PC-9 (cell line): Measurements from ENCODE around the gene CKB. TPM values are rescaled to one million over a fixed set of nuclear protein-coding genes. Genes with fewer than 3 reads are reported as not detected.

Source experiments
- BruUV-seq: library from RNA; stranded (reverse); fragments of 400-500 nt; replicated peaks from 2 replicates; lab custom pipeline; 2021; lab: Mats Ljungman, UMichigan
- CTCF ChIA-PET: fragments of 300-600 bp; sonication (Branson Sonifier 250); formaldehyde crosslinking; loops from one replicate; lab custom pipeline; 2022; ENCODE audit warnings: antibody characterized with exemption; lab: Charles Lee
- POLR2A ChIA-PET: fragments of 300-600 bp; sonication (Branson Sonifier 250); formaldehyde crosslinking; loops from one replicate; lab custom pipeline; 2022; ENCODE audit warnings: antibody characterized with exemption; ENCODE audit not compliant: unreplicated experiment; lab: Charles Lee
- DNase-seq, 2 experiments: peaks; one replicate each; pipeline versions ENCODE4 v3.0.0 to v3.0.0-alpha.2; 2015 to 2022; ENCODE audit warnings: mixed read lengths in 1 of 2
- H2AFZ ChIP-seq: fragments of 200-600 bp; sonication (generic); 2 replicates; pipeline ENCODE4 v1.8.1; 2017; ENCODE audit warnings: antibody characterized with exemption
- H3F3A ChIP-seq: fragments of 200-600 bp; sonication (generic); 2 replicates; pipeline ENCODE4 v1.8.1; 2017; ENCODE audit warnings: antibody characterized with exemption, mild to moderate bottlenecking, low read depth; ENCODE audit not compliant: insufficient read depth
- H3K27ac ChIP-seq: fragments of 200-600 bp; sonication (generic); 2 replicates; pipeline ENCODE4 v1.6.1; 2016; ENCODE audit warnings: mixed run types
- H3K27me3 ChIP-seq: fragments of 200-600 bp; sonication (generic); 2 replicates; pipeline ENCODE4 v1.6.1; 2016; ENCODE audit warnings: low read depth, mixed run types; ENCODE audit not compliant: insufficient read depth
- H3K36me3 ChIP-seq: fragments of 200-600 bp; sonication (generic); 2 replicates; pipeline ENCODE4 v1.6.1; 2016; ENCODE audit warnings: low read depth, mixed run types
- H3K4me1 ChIP-seq: fragments of 200-600 bp; sonication (generic); replicated peaks from 2 replicates; pipeline ENCODE4 v1.6.1; 2016; ENCODE audit warnings: mixed run types; ENCODE audit not compliant: insufficient read depth
- H3K4me2 ChIP-seq: fragments of 200-600 bp; sonication (generic); 2 replicates; pipeline ENCODE4 v1.6.1; 2017; ENCODE audit warnings: mixed run types
- H3K4me3 ChIP-seq: fragments of 200-600 bp; sonication (generic); 2 replicates; pipeline ENCODE4 v1.6.1; 2016; ENCODE audit warnings: mixed run types
- H3K79me2 ChIP-seq: fragments of 200-600 bp; sonication (generic); 2 replicates; pipeline ENCODE4 v1.6.1; 2017; ENCODE audit warnings: low read depth, mixed run types
- H3K9me2 ChIP-seq: fragments of 200-600 bp; sonication (generic); 2 replicates; pipeline ENCODE4 v1.8.1; 2017; ENCODE audit warnings: mild to moderate bottlenecking; ENCODE audit not compliant: insufficient read depth
- H3K9me3 ChIP-seq: fragments of 200-600 bp; sonication (generic); 2 replicates; pipeline ENCODE4 v1.8.1; 2016; ENCODE audit warnings: low read depth; ENCODE audit not compliant: insufficient read depth
- H4K20me1 ChIP-seq: fragments of 200-600 bp; sonication (generic); 2 replicates; pipeline ENCODE4 v1.8.1; 2017; ENCODE audit not compliant: insufficient read depth
- EZH2 ChIP-seq: fragments of 200-600 bp; sonication (generic); IDR thresholded peaks from 2 replicates; pipeline ENCODE4 v1.8.0; 2017; ENCODE audit warnings: antibody characterized with exemption, low read depth
- intact Hi-C: fragments of 100-400 bp; cut with micrococcal nuclease; formaldehyde crosslinking; loops from one replicate; pipeline ENCODE4 v1.10.0; 2022; ENCODE audit not compliant: unreplicated experiment
- total RNA-seq: library from RNA; stranded (reverse); gene quantifications from 2 replicates; pipeline ENCODE4 v1.2.3, GENCODE V29; 2021
- TF ChIP-seq, protein P1 (sequence below): fragments of 200-600 bp; sonication (generic); conservative IDR thresholded peaks from 2 replicates; pipeline ENCODE4 v1.6.1; 2017; ENCODE audit warnings: mixed run types, antibody characterized with exemption, mild to moderate bottlenecking, moderate library complexity

The CKB gene
- total RNA-seq, 1 experiment from 2014 or later: 64.4 TPM

DNA sequence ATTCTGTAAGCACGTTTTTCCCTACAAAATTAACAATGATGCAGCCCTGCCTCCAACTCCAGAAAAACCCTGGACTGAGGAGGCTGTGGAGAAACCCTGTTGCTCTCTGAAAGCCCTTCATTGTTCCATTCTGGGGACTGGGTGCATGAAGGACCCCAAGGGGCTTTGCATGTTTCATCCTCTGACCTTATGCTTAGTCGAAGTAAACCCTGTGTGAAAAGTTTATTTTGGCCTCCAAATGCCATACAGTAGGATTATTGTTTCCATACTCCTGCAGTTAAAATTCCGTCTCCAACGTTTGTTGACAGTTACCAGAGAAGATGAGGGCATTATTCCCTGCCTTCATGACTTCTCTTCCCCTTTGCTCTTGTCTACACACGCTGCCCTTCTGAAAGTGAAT lies 46.0 kb downstream of the CKB start:
- no peak overlapping the region for H3K4me2 ChIP-seq
- H3K79me2 ChIP-seq: no peaks in the 10 kb centered on the region
- no peaks in the 10 kb centered on the region for H3K27me3 ChIP-seq
- H3K4me3 ChIP-seq: no peak overlapping the region
- H3K4me1 ChIP-seq: no peaks in the 10 kb centered on the region
- H4K20me1 ChIP-seq: peaks cover 26% of the 10 kb centered on the region
- H3K27ac ChIP-seq: no peak overlapping the region
- H3K9me2 ChIP-seq: no peaks in the 10 kb centered on the region
- BruUV-seq: no TSS peak
- POLR2A ChIA-PET: no interaction called here
- intact Hi-C loops: no loop called here
- H3K9me3 ChIP-seq: no peaks in the 10 kb centered on the region
- no peak for TF ChIP-seq EZH2
- TF ChIP-seq, protein P1, sequence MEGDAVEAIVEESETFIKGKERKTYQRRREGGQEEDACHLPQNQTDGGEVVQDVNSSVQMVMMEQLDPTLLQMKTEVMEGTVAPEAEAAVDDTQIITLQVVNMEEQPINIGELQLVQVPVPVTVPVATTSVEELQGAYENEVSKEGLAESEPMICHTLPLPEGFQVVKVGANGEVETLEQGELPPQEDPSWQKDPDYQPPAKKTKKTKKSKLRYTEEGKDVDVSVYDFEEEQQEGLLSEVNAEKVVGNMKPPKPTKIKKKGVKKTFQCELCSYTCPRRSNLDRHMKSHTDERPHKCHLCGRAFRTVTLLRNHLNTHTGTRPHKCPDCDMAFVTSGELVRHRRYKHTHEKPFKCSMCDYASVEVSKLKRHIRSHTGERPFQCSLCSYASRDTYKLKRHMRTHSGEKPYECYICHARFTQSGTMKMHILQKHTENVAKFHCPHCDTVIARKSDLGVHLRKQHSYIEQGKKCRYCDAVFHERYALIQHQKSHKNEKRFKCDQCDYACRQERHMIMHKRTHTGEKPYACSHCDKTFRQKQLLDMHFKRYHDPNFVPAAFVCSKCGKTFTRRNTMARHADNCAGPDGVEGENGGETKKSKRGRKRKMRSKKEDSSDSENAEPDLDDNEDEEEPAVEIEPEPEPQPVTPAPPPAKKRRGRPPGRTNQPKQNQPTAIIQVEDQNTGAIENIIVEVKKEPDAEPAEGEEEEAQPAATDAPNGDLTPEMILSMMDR: no peak
- H2AFZ ChIP-seq: no peak overlapping the region
- H3F3A ChIP-seq: peaks cover 66% of the 10 kb centered on the region
- peaks cover 63% of the 10 kb centered on the region for H3K36me3 ChIP-seq
- CTCF ChIA-PET: no interaction called here
- no peak for DNase-seq

DNA sequence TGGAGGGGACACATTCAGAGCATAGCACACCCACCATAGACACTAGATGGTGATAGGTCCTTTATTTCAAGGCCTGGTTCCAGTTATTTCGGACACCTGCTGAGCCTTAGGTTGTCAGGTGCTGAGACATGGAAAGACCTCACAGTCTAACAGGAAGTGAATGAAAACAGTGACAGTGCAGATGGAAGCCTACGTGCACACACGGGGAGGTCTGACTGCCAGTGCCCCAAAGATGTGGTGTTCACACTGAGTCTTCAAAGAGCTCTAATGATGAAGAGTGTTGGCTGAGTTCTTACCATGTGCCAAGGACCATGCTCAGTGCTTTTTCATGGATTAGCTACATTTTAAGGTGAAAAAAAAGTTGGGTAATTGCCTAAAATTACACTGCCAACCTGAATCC lies 46.6 kb downstream of the CKB start:
- Histone ChIP-seq H4K20me1 (peaks cover 29% of the 10 kb centered on the region), H3F3A (peaks cover 63% of the 10 kb centered on the region), H3K9me3 (no peaks in the 10 kb centered on the region), H3K4me1 (no peaks in the 10 kb centered on the region), H3K4me2 (no peak overlapping the region), H3K36me3 (peaks cover 65% of the 10 kb centered on the region), H3K27me3 (no peaks in the 10 kb centered on the region), H2AFZ (no peak overlapping the region), H3K79me2 (no peaks in the 10 kb centered on the region), H3K27ac (no peak overlapping the region), H3K9me2 (no peaks in the 10 kb centered on the region), H3K4me3 (no peak overlapping the region)
- POLR2A ChIA-PET: interaction anchor here (0.6 kb wide), 1 partner anchor 339 kb away, joined by 3 read pairs; no protein-coding TSS in a partner anchor
- CTCF ChIA-PET: interaction anchor here (0.6 kb wide), 1 partner anchor 11 kb away, joined by 4 read pairs; no protein-coding TSS in a partner anchor
- TF ChIP-seq, protein P1: no peak
- TF ChIP-seq EZH2: no peak
- no peak for DNase-seq
- BruUV-seq: no TSS peak
- intact Hi-C loops: no loop called here

DNA sequence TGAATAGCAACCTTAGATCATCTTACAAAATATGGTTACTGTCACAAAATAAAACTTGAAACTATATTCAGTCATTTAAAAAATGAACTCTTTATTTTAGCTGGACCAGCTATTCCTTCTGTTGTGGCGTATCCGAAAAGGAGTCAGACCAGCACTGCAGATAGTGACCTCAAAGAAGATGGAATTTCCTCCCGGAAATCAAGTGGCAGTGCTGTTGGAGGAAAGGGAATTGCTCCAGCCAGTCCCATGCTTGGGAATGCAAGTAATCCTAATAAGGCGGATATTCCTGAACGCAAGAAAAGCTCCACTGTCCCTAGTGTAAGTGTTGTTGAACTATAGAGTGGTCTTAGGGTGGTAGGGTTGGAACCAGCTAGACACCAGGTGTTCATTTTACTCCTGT lies 47.7 kb downstream of the CKB start:
- POLR2A ChIA-PET: no interaction called here
- Histone ChIP-seq H3K27me3 (no peaks in the 10 kb centered on the region), H3F3A (peaks cover 60% of the 10 kb centered on the region), H4K20me1 (peaks cover 31% of the 10 kb centered on the region), H3K9me2 (no peaks in the 10 kb centered on the region), H3K79me2 (0 out of 2 replicates have a peak, but pooled peaks cover 3% of the 10 kb centered on the region), H3K9me3 (no peaks in the 10 kb centered on the region), H3K4me1 (no peaks in the 10 kb centered on the region), H3K4me3 (no peak overlapping the region), H2AFZ (no peak overlapping the region), H3K27ac (no peak overlapping the region), H3K36me3 (peaks cover 59% of the 10 kb centered on the region), H3K4me2 (no peak overlapping the region)
- intact Hi-C loops: no loop called here
- no TSS peak for BruUV-seq
- no peak for DNase-seq
- CTCF ChIA-PET: no interaction called here
- no peak for TF ChIP-seq EZH2
- TF ChIP-seq, protein P1: no peak
